HEK293T (cell line): ENCODE measurements around the gene DHRS12.

Experiments used
- ARNT ChIP-seq: fragments of 450-650 bp; IDR thresholded peaks from 2 replicates; pipeline ENCODE4 v1.6.1; 2017; ENCODE audit warnings: mild to moderate bottlenecking
- BHLHE40 ChIP-seq: fragments of 450-650 bp; IDR thresholded peaks from 2 replicates; pipeline ENCODE4 v1.6.1; 2016; ENCODE audit warnings: mild to moderate bottlenecking, moderate library complexity, borderline replicate concordance
- FOXA1 ChIP-seq: fragments of 450-650 bp; IDR thresholded peaks from 2 replicates; pipeline ENCODE4 v1.6.1; 2016; ENCODE audit warnings: mild to moderate bottlenecking
- FOXK2 ChIP-seq: fragments of 450-650 bp; IDR thresholded peaks from 2 replicates; pipeline ENCODE4 v1.6.1; 2016; ENCODE audit warnings: mild to moderate bottlenecking
- FOXM1 ChIP-seq: fragments of 450-650 bp; IDR thresholded peaks from 2 replicates; pipeline ENCODE4 v1.6.1; 2017; ENCODE audit warnings: mild to moderate bottlenecking, borderline replicate concordance
- HDGF ChIP-seq: fragments of 450-650 bp; IDR thresholded peaks from 2 replicates; pipeline ENCODE4 v1.6.1; 2017; ENCODE audit warnings: antibody characterized with exemption, borderline replicate concordance
- SP1 ChIP-seq: fragments of 450-650 bp; IDR thresholded peaks from 2 replicates; pipeline ENCODE4 v1.6.1; 2017
- ZNF384 ChIP-seq: fragments of 450-650 bp; IDR thresholded peaks from 2 replicates; pipeline ENCODE4 v1.6.1; 2016

- TF ChIP-seq FOXM1 (no peak), ARNT (no peak), FOXK2 (no peak), SP1 (no peak), BHLHE40 (no peak), ZNF384 (no peak), FOXA1 (no peak), HDGF (no peak)
Measured at GRCh38 chr13:51845574-51846318, 41.8 kb upstream of the DHRS12 start.
